T-helper 2 cell treated with Interferon-gamma antibody and Interleukin-4, amounts not matched to agents 100 ng/mL and 5 ng/mL, for 36 hours (primary cell): ENCODE data around the gene ITGB7. TPM values are rescaled to one million over a fixed set of nuclear protein-coding genes. Genes with fewer than 3 reads are reported as not detected.
"Not testable (repeated sequence)": the region's sequence is repeated elsewhere in the genome, so short reads cannot be mapped to it uniquely, and the experiment has no call there.

Source experiments
- intact Hi-C: fragments of 100-400 bp; cut with micrococcal nuclease; formaldehyde crosslinking; loops from one replicate; pipeline ENCODE4 v1.15.1; 2023
- total RNA-seq: library from RNA; stranded (reverse); gene quantifications from 2 replicates; pipeline ENCODE4 v1.2.3, GENCODE V29; 2022

ITGB7 gene
- total RNA-seq, 1 donor from 2014 or later = 770 TPM

DNA sequence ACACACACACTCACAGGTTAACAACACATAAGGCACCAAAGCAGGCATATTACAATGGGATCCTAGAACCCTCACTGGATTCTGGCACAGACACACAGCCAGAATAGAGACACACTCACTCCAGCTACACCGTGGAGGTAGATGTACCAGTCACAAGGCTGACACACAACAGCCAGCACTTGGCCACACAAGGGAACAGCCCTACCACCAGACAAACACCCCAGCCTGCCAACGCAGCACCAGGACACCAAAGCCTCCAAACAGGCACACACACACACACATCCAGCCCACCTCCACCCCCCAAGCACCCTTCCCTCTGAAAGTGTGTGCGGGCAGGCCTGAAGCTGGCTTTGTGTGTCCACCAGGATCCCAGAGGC, 10.9 kb upstream of the ITGB7 start:
- intact Hi-C loops = no loop called here

GRCh38 chr12:53217051-53217930, 10.2 kb upstream of the ITGB7 start:
- intact Hi-C loops = no loop called here

GRCh38 chr12:53215497-53215896, 8.4 kb upstream of the ITGB7 start:
- intact Hi-C loops = no loop called here

- intact Hi-C loops = no loop called here
Measured at GRCh38 chr12:53214687-53215455, 7.8 kb upstream of the ITGB7 start.

DNA sequence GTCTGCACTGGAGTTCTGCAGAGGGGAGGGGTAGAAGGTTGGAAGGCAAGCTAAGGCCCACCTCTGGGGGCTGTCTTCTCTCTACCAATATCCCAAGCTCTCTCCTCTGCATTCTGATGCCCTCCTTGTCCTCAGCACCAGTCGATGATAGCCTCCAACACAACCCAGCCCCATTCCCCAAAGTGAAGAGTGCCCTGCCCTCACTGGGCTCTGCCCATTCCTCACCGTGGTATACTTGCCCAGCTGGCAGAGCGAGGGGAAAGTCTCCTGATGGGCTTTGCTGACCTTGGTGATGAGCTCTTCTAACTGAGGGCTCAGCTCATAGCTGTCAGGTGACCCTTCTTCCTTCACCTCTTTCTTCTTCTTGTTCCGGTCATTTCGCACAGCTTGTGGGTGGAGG, 7.2 kb upstream of the ITGB7 start:
- intact Hi-C loops = no loop called here

DNA sequence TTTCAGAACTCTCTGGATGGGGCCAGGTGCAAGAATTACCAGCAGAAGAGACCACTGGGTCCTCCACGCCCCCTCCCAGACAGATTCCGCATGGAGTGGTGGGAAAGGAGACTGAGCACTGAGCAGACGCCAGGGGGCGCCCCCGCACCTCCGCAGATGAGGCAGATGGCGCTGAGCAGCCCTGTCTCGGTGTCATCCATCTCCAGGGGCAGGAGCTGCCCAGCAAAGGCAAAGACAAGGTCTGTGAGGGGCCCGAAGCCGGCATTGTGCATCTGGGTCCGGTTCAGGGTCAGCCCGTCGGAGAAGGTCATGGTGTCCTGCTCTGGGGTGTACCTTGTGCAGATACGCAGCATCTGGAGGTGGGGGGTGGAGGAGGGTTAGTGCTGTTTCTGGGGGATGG, 6.3 kb upstream of the ITGB7 start:
- intact Hi-C loops = loop anchor here (1.0 to 2.0 kb wide), 5 partner anchors 38 to 107 kb away; partner anchors contain the start of genes AAAS and ESPL1

- intact Hi-C loops = loop anchor here (1.0 to 2.0 kb wide), 5 partner anchors 38 to 108 kb away; partner anchors contain the start of genes AAAS and ESPL1
Measured at GRCh38 chr12:53212931-53213330, 5.9 kb upstream of the ITGB7 start.

- intact Hi-C loops = loop anchor here (2.0 kb wide), 3 partner anchors 53 to 109 kb away; partner anchors contain the start of genes AAAS and ESPL1
Measured at GRCh38 chr12:53211476-53212381, 4.7 kb upstream of the ITGB7 start.

DNA sequence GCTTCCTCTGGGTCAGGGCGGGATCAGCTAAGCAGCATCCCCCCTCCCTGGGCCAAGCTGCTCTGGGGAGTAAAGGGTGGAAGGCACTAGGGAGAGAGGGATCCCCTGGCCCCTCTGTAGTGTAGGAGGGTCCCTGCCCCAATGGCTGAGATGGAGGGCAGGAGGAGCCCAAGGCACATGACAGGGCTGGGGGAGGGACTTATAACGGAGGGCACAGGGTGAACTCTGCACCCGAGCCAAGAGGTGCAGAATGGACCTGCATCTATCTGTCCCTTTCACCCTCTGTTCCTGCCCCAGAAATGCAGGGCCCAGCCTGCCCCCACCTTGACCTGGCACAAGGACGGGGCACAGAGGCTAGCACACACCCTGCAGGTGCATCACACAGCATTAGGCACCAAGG, 3.8 kb upstream of the ITGB7 start:
- intact Hi-C loops = no loop called here

DNA sequence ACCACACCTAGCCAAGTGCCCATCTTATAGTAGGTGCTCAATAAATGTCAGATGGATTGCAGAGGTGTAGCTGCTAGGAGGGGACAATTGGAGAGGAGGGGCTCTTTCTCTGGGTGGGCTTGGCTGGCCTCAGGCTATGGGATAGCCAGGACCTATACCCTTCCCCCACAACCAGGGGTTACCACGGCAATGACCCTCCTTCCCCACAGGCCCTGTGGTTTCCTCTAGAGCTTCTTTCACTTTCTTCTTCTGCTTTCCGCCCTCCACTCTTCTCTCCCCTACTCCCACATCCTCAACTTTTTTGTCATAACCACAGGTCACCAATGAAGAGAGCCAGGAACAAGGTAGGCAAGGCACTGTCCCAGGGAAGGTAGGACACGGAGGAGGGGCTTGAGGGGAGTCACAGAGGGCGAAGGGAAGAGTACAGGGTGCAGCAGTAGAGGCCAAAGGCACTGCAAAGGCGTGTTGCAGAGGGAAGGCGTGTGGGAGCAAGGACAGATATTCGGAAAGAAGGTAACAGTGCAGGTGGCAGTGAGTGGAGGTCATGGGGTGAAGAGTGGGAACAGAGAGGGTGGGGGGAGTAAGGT, 1.9 kb upstream of the ITGB7 start:
- intact Hi-C loops = loop anchor here (1.0 kb wide), 2 partner anchors 10 to 11 kb away; no protein-coding TSS in a partner anchor

DNA sequence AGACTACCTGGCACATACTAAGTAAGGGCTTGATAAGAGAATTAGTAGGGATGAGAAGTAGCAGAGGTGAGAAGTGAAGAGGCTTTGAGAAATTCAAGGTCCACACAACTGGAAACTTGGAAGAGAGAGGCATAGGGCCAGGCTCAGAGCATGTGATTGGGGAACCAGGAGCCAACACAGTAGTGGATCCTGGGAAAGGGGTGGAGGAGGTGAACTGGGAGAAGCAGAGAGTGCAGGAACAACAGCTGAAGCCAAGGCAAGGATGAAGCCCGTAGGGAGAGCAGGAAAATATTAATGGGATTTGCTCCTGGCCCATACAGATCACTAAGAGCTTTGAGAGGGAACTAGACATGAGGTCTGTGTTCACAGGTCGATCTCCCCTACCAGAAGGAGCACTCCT, 1.4 kb upstream of the ITGB7 start:
- intact Hi-C loops = no loop called here

DNA sequence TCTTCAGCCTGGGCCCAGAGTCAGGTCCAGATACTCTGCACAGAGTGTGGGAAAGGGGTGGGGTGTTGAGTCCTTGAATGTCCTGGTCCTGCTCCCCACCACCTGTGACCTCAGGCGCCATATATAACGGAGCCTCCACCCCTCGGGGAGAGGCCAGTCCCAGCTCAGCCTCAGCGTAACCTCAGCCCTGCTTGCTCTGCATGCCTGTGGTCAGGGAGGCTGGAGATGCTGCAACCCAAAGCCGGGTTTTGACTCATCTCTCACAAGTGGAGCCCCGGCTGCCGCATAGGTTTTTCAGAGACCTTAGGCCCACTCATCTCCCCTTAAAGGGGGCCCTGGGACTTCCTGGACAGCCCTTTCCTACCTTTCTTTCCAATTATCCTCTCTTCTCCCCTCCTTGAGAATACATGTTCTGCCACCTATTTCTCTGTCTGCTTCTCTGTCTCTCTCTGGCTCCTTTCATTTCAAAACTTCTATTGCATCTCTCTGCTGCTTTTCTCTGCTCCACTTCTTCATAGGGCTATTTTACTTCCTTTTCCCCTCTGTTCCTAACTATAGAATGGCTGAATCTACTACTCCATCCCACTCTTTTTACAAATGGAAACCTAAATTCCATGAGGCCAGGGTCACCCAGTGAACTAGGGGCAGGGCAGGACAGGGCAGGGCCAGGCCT, 1.2 kb downstream of the ITGB7 start:
- intact Hi-C loops = loop anchor here (2.0 kb wide), 1 partner anchor 89 kb away; the partner anchor contains the start of gene PFDN5

DNA sequence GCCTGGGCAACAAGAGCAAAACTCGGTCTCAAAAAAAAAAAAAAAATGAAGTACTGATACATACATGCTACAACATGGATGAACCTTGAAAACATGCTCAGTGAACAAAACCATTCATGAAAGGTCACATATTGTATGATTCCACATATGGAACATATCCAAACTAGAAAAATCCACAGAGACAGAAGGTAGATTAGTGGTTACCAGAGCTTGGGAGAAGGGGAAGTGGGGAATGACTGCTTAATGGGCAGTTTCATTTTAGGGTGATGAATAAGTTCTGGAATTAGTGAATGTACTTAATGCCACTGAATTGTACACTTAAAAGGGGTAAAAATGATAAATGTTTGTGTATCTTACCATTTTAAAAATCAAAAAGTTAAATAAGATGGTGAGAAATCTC, 2.7 kb downstream of the ITGB7 start:
- intact Hi-C loops = no loop called here

DNA sequence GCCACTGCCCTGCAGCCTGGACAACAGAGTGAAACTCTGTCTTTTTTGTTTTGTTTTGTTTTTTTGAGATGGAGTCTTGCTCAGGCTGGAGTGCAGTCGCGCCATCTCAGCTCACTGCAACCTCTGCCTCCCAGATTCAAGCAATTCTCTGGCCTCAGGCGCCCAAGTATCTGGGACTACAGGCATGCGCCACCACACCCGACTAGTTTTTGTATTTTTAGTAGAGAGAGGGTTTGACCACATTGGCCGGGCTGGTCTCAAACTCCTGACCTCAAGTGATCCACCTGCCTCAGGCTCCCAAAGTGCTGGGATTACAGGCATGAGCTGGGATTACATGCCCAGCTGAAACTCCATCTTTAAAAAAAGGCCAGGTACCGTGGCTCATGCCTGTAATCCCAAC, 4.7 kb downstream of the ITGB7 start:
- intact Hi-C loops = not testable (repeated sequence)

- intact Hi-C loops = loop anchor here (1.0 kb wide), 1 partner anchor 20 kb away; no protein-coding TSS in a partner anchor
Measured at GRCh38 chr12:53201639-53202038, 5.4 kb downstream of the ITGB7 start.

- intact Hi-C loops = loop anchor here (1.0 kb wide), 1 partner anchor 20 kb away; no protein-coding TSS in a partner anchor
Measured at GRCh38 chr12:53201177-53201541, 5.9 kb downstream of the ITGB7 start.

DNA sequence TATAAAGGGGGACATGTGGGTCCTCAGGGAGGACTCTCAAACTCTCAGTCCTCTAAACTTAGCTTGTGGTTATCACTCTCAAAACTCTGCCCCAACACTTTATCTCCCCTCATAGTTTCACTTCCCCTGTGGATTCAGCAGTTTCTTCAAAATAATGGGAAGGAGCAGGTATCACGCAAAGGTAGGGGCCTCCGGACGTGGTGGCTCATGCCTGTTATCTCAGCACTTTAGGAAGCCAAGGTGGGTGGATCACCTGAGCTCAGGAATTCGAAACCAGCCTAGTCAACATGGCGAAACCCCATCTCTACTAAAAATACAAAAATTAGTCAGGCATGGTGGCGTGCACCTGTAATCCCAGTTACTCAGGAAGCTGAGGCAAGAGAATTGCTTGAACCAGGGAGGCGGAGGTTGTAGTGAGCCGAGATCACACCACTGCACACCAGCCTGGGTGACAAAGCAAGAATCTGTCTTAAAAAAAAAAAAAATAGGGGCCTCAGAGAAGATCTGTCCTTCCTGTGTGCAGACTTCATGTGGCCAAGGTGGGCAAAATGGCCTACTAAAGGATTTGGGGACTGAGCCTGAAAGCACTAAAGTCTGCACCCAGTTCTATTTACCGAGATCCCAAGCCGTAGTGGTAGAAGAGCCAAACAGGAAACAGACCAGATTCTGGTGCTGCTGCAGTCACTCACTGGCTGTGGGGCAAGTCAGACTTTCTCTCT, 6.4 kb downstream of the ITGB7 start:
- intact Hi-C loops = loop anchor here (1.0 kb wide), 1 partner anchor 19 kb away; no protein-coding TSS in a partner anchor

DNA sequence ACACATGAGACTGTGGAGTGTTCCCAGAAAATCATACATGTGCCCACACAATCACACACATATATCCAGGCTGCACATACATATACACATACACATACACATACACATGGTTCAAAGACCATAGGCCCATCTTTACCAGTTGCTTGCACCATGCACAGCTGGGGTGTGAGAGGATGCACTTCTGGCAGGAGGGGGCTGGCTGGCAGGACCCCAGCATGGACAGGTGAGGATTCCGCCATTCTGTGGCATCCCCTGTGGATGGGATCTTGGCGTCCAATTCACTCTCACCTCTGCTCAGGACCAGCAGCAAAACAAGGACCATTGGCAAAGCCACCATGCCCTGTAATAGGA, 7.0 kb downstream of the ITGB7 start:
- intact Hi-C loops = no loop called here

DNA sequence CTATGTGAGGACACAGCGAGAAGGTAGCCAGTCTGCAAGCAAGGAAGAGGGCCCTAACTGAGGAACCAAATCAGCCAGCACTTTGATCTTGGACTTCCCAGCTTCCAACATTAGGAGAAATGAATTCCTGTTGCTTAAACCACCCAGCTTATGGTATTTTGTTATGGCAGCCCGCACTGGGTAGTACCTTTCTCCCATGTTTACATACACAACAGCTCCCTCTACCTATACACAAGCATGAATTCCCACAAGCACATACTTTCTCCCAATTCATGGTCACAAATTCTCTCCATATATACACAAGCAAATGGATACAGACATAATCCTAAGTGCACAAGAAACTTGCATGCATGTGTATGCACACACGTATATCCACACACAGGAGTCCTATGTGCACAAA, 7.4 kb downstream of the ITGB7 start:
- intact Hi-C loops = no loop called here
